HCT116 (cell line): ENCODE results near the gene LSAMP. TPM values are rescaled to one million over a fixed set of nuclear protein-coding genes. Genes with fewer than 3 reads are reported as not detected.
"Not testable (repeated sequence)": the region's sequence is repeated elsewhere in the genome, so short reads cannot be mapped to it uniquely, and the experiment has no call there.

Source experiments
- ATAC-seq: fragments of 200-7000 bp; cut with Tn5 transposase; 2 replicates; pipeline ENCODE4 v1.9.1; 2020; ENCODE audit warnings: mild to moderate bottlenecking, moderate library complexity
- BruUV-seq: library from RNA; stranded (reverse); fragments of 400-500 nt; replicated peaks from 2 replicates; lab custom pipeline; 2021; lab: Mats Ljungman, UMichigan
- CTCF ChIA-PET: fragments of 300-600 bp; sonication (Branson Sonifier 250); formaldehyde crosslinking; loops from one replicate; lab custom pipeline; 2021; ENCODE audit warnings: antibody characterized with exemption; lab: Charles Lee
- POLR2A ChIA-PET: fragments of 300-600, 350-600 bp; sonication (Branson Sonifier 250); formaldehyde crosslinking; loops from one replicate; lab custom pipeline; 2021; ENCODE audit warnings: antibody characterized with exemption; lab: Charles Lee
- RAD21 ChIA-PET, 2 experiments: fragments of 300-600 bp; sonication (Branson Sonifier 250); formaldehyde crosslinking; loops; one replicate each; lab custom pipeline; 2023; ENCODE audit warnings: low total read pairs in 2 of 2; ENCODE audit not compliant: uncharacterized antibody in 2 of 2, unreplicated experiment in 2 of 2, low non-redundant PET in 1 of 2; lab: Charles Lee
- DNase-seq: peaks from one replicate; pipeline ENCODE4 v3.0.0-alpha.2; 2010; ENCODE audit warnings: low read depth, low spot score
- H2AFZ ChIP-seq: fragments of 200-600 bp; shearing (Covaris generic), sonication (generic); 2 replicates; pipeline ENCODE4 v1.6.1; 2017; ENCODE audit warnings: low read depth, mixed run types, mixed read lengths, antibody characterized with exemption, low read length; ENCODE audit not compliant: poor library complexity, severe bottlenecking
- H3K27ac ChIP-seq: 2 replicates; pipeline ENCODE4 v1.5.1; 2012; ENCODE audit warnings: low read depth, low read length
- H3K27me3 ChIP-seq: fragments of 200-600 bp; sonication (generic); 2 replicates; pipeline ENCODE4 v1.6.1; 2016; ENCODE audit warnings: mixed run types, low read length, mixed read lengths; ENCODE audit not compliant: insufficient read depth
- H3K36me3 ChIP-seq, 2 experiments: fragments of 200-500 bp in 1 of 2; fragments of 200-600 bp in 1 of 2; sonication (Bioruptor generic) in 1 of 2; sonication (generic) in 1 of 2; 2 replicates each; pipeline versions ENCODE4 v1.5.1 to v1.6.1; 2014 to 2016; ENCODE audit warnings: low read length in 2 of 2, inconsistent platforms in 1 of 2, mixed read lengths in 1 of 2, mixed run types in 1 of 2; ENCODE audit not compliant: insufficient read depth in 2 of 2, control insufficient read depth in 1 of 2
- H3K4me1 ChIP-seq, 2 experiments: fragments of 200-600 bp in 1 of 2; sonication (generic) in 1 of 2; 2 replicates each; pipeline versions ENCODE4 v1.5.1 to v1.6.1; 2012 to 2017; ENCODE audit warnings: low read length in 2 of 2, inconsistent platforms in 1 of 2, mild to moderate bottlenecking in 1 of 2, mixed read lengths in 1 of 2, mixed run types in 1 of 2, moderate library complexity in 1 of 2; ENCODE audit not compliant: insufficient read depth in 2 of 2, control insufficient read depth in 1 of 2
- H3K4me2 ChIP-seq: fragments of 200-600 bp; sonication (generic); 2 replicates; pipeline ENCODE4 v1.6.1; 2017; ENCODE audit warnings: mixed run types, low read length, mixed read lengths
- H3K4me3 ChIP-seq, 2 experiments: fragments of 200-600 bp in 1 of 2; sonication (generic) in 1 of 2; replicated peaks in 1 of 2; 2 replicates each; pipeline ENCODE4 v1.5.1; 2011 to 2016; ENCODE audit warnings: low read length in 2 of 2, control low read depth in 1 of 2, low read depth in 1 of 2, mild to moderate bottlenecking in 1 of 2, mixed read lengths in 1 of 2, mixed run types in 1 of 2
- H3K79me2 ChIP-seq: fragments of 200-600 bp; sonication (generic); 2 replicates; pipeline ENCODE4 v1.6.1; 2017; ENCODE audit warnings: mild to moderate bottlenecking, mixed run types, low read length, moderate library complexity, mixed read lengths; ENCODE audit not compliant: insufficient read depth
- H3K9ac ChIP-seq: fragments of 200-600 bp; sonication (generic); 2 replicates; pipeline ENCODE4 v1.6.1; 2016; ENCODE audit warnings: low read length, mixed read lengths
- H3K9me2 ChIP-seq: fragments of 200-600 bp; sonication (generic), shearing (Covaris generic); 2 replicates; pipeline ENCODE4 v1.6.1; 2017; ENCODE audit warnings: mixed run types, mild to moderate bottlenecking, moderate library complexity; ENCODE audit not compliant: insufficient read depth
- H3K9me3 ChIP-seq, 2 experiments: fragments of 200-500 bp in 1 of 2; fragments of 200-600 bp in 1 of 2; sonication (Bioruptor generic) in 1 of 2; sonication (generic) in 1 of 2; 2 replicates each; pipeline ENCODE4 v1.6.1; 2014 to 2017; ENCODE audit warnings: low read length in 2 of 2, mixed read lengths in 2 of 2, inconsistent platforms in 1 of 2, low read depth in 1 of 2, mild to moderate bottlenecking in 1 of 2, mixed run types in 1 of 2, moderate library complexity in 1 of 2; ENCODE audit not compliant: control insufficient read depth in 1 of 2, insufficient read depth in 1 of 2
- H4K20me1 ChIP-seq: fragments of 200-600 bp; sonication (generic), shearing (Covaris generic); 2 replicates; pipeline ENCODE4 v1.6.1; 2017; ENCODE audit warnings: mixed run types, mild to moderate bottlenecking, moderate library complexity; ENCODE audit not compliant: insufficient read depth
- CEBPB ChIP-seq: IDR thresholded peaks from 2 replicates; pipeline ENCODE4 v1.6.1; 2012; ENCODE audit warnings: low read depth
- EGR1 ChIP-seq: IDR thresholded peaks from 2 replicates; pipeline ENCODE4 v1.6.1; 2012; ENCODE audit warnings: low read depth
- ELF1 ChIP-seq: IDR thresholded peaks from 2 replicates; pipeline ENCODE4 v1.6.1; 2012; ENCODE audit warnings: low read depth, borderline replicate concordance
- JUND ChIP-seq: IDR thresholded peaks from 2 replicates; pipeline ENCODE4 v1.6.1; 2012
- MAX ChIP-seq: IDR thresholded peaks from 2 replicates; pipeline ENCODE4 v1.6.1; 2012
- POLR2A ChIP-seq: IDR thresholded peaks from 2 replicates; pipeline ENCODE4 v1.7.0; 2011; ENCODE audit warnings: borderline replicate concordance; ENCODE audit not compliant: insufficient read depth, insufficient read length; ENCODE audit errors: extremely low read depth
- RAD21 ChIP-seq: IDR thresholded peaks from 2 replicates; pipeline ENCODE4 v1.6.1; 2012; ENCODE audit warnings: low read depth, mild to moderate bottlenecking
- SRF ChIP-seq: IDR thresholded peaks from 2 replicates; pipeline ENCODE4 v1.6.1; 2012; ENCODE audit warnings: low read depth
- YY1 ChIP-seq: IDR thresholded peaks from 2 replicates; pipeline ENCODE4 v1.6.1; 2011; ENCODE audit warnings: low read length, low read depth, moderate library complexity, mild to moderate bottlenecking; ENCODE audit not compliant: insufficient replicate concordance; ENCODE audit errors: extremely low read depth
- ZBTB33 ChIP-seq: IDR thresholded peaks from 2 replicates; pipeline ENCODE4 v1.6.1; 2011; ENCODE audit warnings: mild to moderate bottlenecking, low read length, moderate library complexity; ENCODE audit not compliant: insufficient replicate concordance; ENCODE audit errors: extremely low read depth
- ZNF274 ChIP-seq: fragments of 200-500 bp; sonication (Bioruptor generic); IDR thresholded peaks from 2 replicates; pipeline ENCODE4 v1.6.1; 2014; ENCODE audit warnings: mild to moderate bottlenecking, low read depth, low read length, inconsistent platforms
- intact Hi-C: fragments of 100-400 bp; cut with micrococcal nuclease; formaldehyde crosslinking; loops from 2 replicates; pipeline ENCODE4 v1.10.0; 2022
- total RNA-seq: library from RNA; stranded (reverse); gene quantifications from one replicate; pipeline ENCODE4 v1.2.1, GENCODE V29; 2021; ENCODE audit not compliant: unreplicated experiment
- TF ChIP-seq, protein P1 (sequence below): IDR thresholded peaks from 2 replicates; pipeline ENCODE4 v1.6.1; 2012
- TF ChIP-seq, protein P2 (sequence below): IDR thresholded peaks from 2 replicates; pipeline ENCODE4 v1.6.1; 2012; ENCODE audit warnings: low read depth

The LSAMP gene
- total RNA-seq, 1 experiment from 2014 or later: 0.25 TPM

DNA sequence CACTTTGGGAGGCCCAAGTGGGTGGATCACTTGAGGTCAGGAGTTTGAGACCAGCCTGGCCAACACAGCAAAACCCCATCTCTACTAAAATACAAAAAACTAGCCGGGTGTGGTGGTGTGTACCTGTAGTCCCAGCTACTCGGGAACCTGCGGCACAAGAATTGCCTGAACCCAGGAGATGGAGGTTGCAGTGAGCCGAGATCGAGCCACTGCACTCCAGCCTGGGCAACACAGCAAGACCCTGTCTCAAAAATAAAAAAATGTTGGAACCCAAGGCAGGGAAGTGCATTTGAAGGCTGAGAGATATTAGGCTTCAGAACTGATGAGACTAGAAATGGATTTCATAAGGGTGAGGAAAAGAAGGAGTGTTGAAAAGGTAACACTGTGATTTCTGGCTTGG, 600.6 kb downstream of the LSAMP start:
- H3K36me3 ChIP-seq, H3K4me3 ChIP-seq, ATAC-seq, H3K9me3 ChIP-seq, H3K27ac ChIP-seq, H3K4me1 ChIP-seq, H2AFZ ChIP-seq, BruUV-seq, POLR2A ChIA-PET, H3K9ac ChIP-seq, CTCF ChIA-PET, H3K4me2 ChIP-seq, intact Hi-C loops, H3K9me2 ChIP-seq, H4K20me1 ChIP-seq, H3K79me2 ChIP-seq, DNase-seq, RAD21 ChIA-PET: not testable (repeated sequence)
- H3K27me3 ChIP-seq: peaks cover 14% of the 10 kb centered on the region

DNA sequence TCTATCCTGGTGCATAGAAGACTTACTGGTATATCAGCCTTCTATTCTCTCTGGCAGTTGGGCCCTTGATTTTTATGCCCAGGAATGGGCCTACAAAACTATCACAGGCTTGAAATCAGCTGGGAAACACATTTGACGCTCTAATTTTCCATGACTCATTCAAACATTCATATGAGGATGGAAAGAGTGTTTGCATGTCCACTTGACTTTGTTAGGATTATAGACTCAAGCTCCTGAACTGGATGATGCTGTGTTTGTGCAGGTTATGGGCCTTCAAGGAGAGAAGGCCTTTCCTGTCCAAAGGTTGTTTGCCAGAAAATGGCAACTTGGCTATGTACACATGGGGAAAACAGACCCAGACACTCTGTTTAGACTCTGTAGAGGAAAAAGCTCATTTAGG, 602.1 kb downstream of the LSAMP start:
- no TSS peak for BruUV-seq
- ChIA-PET CTCF (no interaction called here), POLR2A (no interaction called here), RAD21 (no interaction called here)
- Histone ChIP-seq H3K4me1 (no peaks in the 10 kb centered on the region), H3K4me2 (no peak overlapping the region), H3K9ac (no peak overlapping the region), H3K4me3 (no peak overlapping the region), H2AFZ (no peak overlapping the region), H3K36me3 (no peaks in the 10 kb centered on the region), H4K20me1 (no peaks in the 10 kb centered on the region), H3K9me3 (no peaks in the 10 kb centered on the region), H3K27me3 (no peaks in the 10 kb centered on the region), H3K79me2 (no peaks in the 10 kb centered on the region), H3K27ac (no peak overlapping the region), H3K9me2 (no peaks in the 10 kb centered on the region)
- TF ChIP-seq ZNF274: no peak
- TF ChIP-seq, protein P1, sequence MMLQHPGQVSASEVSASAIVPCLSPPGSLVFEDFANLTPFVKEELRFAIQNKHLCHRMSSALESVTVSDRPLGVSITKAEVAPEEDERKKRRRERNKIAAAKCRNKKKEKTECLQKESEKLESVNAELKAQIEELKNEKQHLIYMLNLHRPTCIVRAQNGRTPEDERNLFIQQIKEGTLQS: no peak
- TF ChIP-seq POLR2A: no peak
- no peak for TF ChIP-seq ZBTB33
- TF ChIP-seq, protein P2, sequence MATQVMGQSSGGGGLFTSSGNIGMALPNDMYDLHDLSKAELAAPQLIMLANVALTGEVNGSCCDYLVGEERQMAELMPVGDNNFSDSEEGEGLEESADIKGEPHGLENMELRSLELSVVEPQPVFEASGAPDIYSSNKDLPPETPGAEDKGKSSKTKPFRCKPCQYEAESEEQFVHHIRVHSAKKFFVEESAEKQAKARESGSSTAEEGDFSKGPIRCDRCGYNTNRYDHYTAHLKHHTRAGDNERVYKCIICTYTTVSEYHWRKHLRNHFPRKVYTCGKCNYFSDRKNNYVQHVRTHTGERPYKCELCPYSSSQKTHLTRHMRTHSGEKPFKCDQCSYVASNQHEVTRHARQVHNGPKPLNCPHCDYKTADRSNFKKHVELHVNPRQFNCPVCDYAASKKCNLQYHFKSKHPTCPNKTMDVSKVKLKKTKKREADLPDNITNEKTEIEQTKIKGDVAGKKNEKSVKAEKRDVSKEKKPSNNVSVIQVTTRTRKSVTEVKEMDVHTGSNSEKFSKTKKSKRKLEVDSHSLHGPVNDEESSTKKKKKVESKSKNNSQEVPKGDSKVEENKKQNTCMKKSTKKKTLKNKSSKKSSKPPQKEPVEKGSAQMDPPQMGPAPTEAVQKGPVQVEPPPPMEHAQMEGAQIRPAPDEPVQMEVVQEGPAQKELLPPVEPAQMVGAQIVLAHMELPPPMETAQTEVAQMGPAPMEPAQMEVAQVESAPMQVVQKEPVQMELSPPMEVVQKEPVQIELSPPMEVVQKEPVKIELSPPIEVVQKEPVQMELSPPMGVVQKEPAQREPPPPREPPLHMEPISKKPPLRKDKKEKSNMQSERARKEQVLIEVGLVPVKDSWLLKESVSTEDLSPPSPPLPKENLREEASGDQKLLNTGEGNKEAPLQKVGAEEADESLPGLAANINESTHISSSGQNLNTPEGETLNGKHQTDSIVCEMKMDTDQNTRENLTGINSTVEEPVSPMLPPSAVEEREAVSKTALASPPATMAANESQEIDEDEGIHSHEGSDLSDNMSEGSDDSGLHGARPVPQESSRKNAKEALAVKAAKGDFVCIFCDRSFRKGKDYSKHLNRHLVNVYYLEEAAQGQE: no peak
- no peak for TF ChIP-seq JUND
- no peak for TF ChIP-seq RAD21
- no peak for TF ChIP-seq SRF
- TF ChIP-seq MAX: no peak
- TF ChIP-seq EGR1: no peak
- no peak for TF ChIP-seq ELF1
- TF ChIP-seq YY1: no peak
- TF ChIP-seq CEBPB: no peak
- no peak for DNase-seq
- no peak for ATAC-seq
- intact Hi-C loops: no loop called here
